K562 (cell line): ENCODE measurements around the gene NUDT5. TPM values are rescaled to one million over a fixed set of nuclear protein-coding genes. Genes with fewer than 3 reads are reported as not detected.

ENCODE experiments used
- EP300 ChIP-seq: IDR thresholded peaks from 2 replicates; pipeline ENCODE4 v1.6.1; 2012; ENCODE audit warnings: low read length, improper control_type of control experiment
- HDGF ChIP-seq: fragments of 450-650 bp; IDR thresholded peaks from 2 replicates; pipeline ENCODE4 v1.6.1; 2016
- KAT7 ChIP-seq: sonication (generic); formaldehyde crosslinking; IDR thresholded peaks from 2 replicates; pipeline ENCODE4 v1.8.0; 2022; ENCODE audit warnings: missing genetic modification reagents, mild to moderate bottlenecking, borderline replicate concordance
- LARP7 ChIP-seq: fragments of 450-650 bp; IDR thresholded peaks from 2 replicates; pipeline ENCODE4 v1.6.1; 2016
- NFATC3 ChIP-seq: fragments of 450-650 bp; IDR thresholded peaks from 2 replicates; pipeline ENCODE4 v1.6.1; 2017; ENCODE audit warnings: mild to moderate bottlenecking
- POLR2A ChIP-seq: fragments of 450-650 bp; conservative IDR thresholded peaks from 2 replicates; pipeline ENCODE4 v1.6.1; 2016
- RCOR1 ChIP-seq, 2 experiments: IDR thresholded peaks; 2 replicates each; pipeline ENCODE4 v1.6.1; 2012; ENCODE audit warnings: low read depth in 2 of 2, low read length in 2 of 2, borderline replicate concordance in 1 of 2, improper control_type of control experiment in 1 of 2
- SREBF1 ChIP-seq: fragments of 150-350 bp; IDR thresholded peaks from 2 replicates; pipeline ENCODE4 v1.6.1; 2014; ENCODE audit warnings: antibody characterized with exemption, low read depth, low read length, borderline replicate concordance
- SRSF7 ChIP-seq: fragments of 200-400 bp; formaldehyde crosslinking; optimal IDR thresholded peaks from 2 replicates; pipeline ENCODE3; 2017; ENCODE audit warnings: mild to moderate bottlenecking, low read depth, low read length
- ZNF12 ChIP-seq: sonication (generic); formaldehyde crosslinking; IDR thresholded peaks from 2 replicates; pipeline ENCODE4 v1.4.0; 2020; ENCODE audit warnings: mild to moderate bottlenecking, missing genetic modification reagents
- ZNF143 ChIP-seq: sonication (generic); formaldehyde crosslinking; IDR thresholded peaks from 2 replicates; pipeline ENCODE4 v1.9.0; 2022; ENCODE audit warnings: mild to moderate bottlenecking, missing genetic modification reagents
- ZNF232 ChIP-seq: sonication (generic); formaldehyde crosslinking; IDR thresholded peaks from 2 replicates; pipeline ENCODE4 v1.8.0; 2022; ENCODE audit warnings: mild to moderate bottlenecking, missing genetic modification reagents
- ZNF507 ChIP-seq: conservative IDR thresholded peaks from 2 replicates; pipeline ENCODE4 v1.6.1; 2017; ENCODE audit warnings: missing genetic modification characterization, missing compliant biosample characterization
- ZNF551 ChIP-seq: fragments of 250-450 bp; sonication (Bioruptor Pico); IDR thresholded peaks from 2 replicates; pipeline ENCODE4 v1.5.0; 2021; ENCODE audit warnings: mild to moderate bottlenecking, moderate library complexity
- ZNF707 ChIP-seq: fragments of 250-450 bp; sonication (Bioruptor Pico); conservative IDR thresholded peaks from 2 replicates; pipeline ENCODE4 v1.8.0; 2022; ENCODE audit warnings: inconsistent platforms, mild to moderate bottlenecking, moderate library complexity
- ZSCAN32 ChIP-seq: fragments of 450-650 bp; formaldehyde crosslinking; IDR thresholded peaks from 2 replicates; pipeline ENCODE4 v1.4.0; 2020; ENCODE audit warnings: mild to moderate bottlenecking, moderate library complexity
- polyA plus RNA-seq, 8 experiments: library from polyadenylated mRNA; depleted of rRNA in 4 of 8; stranded (reverse) in 5 of 8; unstranded in 3 of 8; fragments of >200 nt; fragmentation: Nextera tagmentation in 2 of 8; fragmentation: Illumina TruSeq in 1 of 8; extraction: Ambion mirVana in 2 of 8; extraction: Trizol in 1 of 8; gene quantifications; 2 replicates each; pipeline versions ENCODE4 v1.2.1 to v1.2.3, GENCODE V29; 2011 to 2014; ENCODE audit warnings: inconsistent platforms in 1 of 8, missing spikeins in 1 of 8
- total RNA-seq, 7 experiments: library from RNA; depleted of rRNA in 6 of 7; stranded (reverse); fragments of >200 nt in 6 of 7; fragmentation: Illumina TruSeq in 2 of 7; extraction: Trizol in 2 of 7; gene quantifications; 2 replicates each; pipeline versions ENCODE4 v1.2.1 to v1.2.3, GENCODE V29; 2011 to 2021; ENCODE audit warnings: low replicate concordance in 1 of 7
- TF ChIP-seq, protein P1 (sequence below): fragments of 450-650 bp; IDR thresholded peaks from 2 replicates; pipeline ENCODE4 v1.6.1; 2014; ENCODE audit warnings: low read depth, mild to moderate bottlenecking, moderate library complexity, borderline replicate concordance
- TF ChIP-seq, protein P2 (sequence below), 2 experiments: IDR thresholded peaks; 2 replicates each; pipeline ENCODE4 v1.6.1; 2011; ENCODE audit warnings: borderline replicate concordance in 1 of 2, control low read depth in 1 of 2, low read depth in 1 of 2, low read length in 1 of 2, mild to moderate bottlenecking in 1 of 2, mixed read lengths in 1 of 2, moderate library complexity in 1 of 2; ENCODE audit not compliant: insufficient read depth in 1 of 2, insufficient read length in 1 of 2, poor library complexity in 1 of 2, severe bottlenecking in 1 of 2; ENCODE audit errors: extremely low read depth in 1 of 2
- TF ChIP-seq, protein P3 (sequence below): fragments of 250-450 bp; sonication (Bioruptor Pico); IDR thresholded peaks from 2 replicates; pipeline ENCODE4 v1.6.1; 2021; ENCODE audit warnings: mild to moderate bottlenecking
- TF ChIP-seq, protein P4 (sequence below): fragments of 450-650 bp; IDR thresholded peaks from 2 replicates; pipeline ENCODE4 v1.6.1; 2018; ENCODE audit warnings: mild to moderate bottlenecking, low read depth; ENCODE audit not compliant: partially characterized antibody
- TF ChIP-seq, protein P5 (sequence below): fragments of 250-450 bp; sonication (Bioruptor Pico); IDR thresholded peaks from 2 replicates; pipeline ENCODE4 v1.5.1; 2021; ENCODE audit warnings: mild to moderate bottlenecking

Gene NUDT5
- total and polyA plus RNA-seq, 9 of the 15 experiments (the other 6 are each of a cell fraction or from before 2014, with no cell fraction given): 87.7 to 422 (median 186) TPM

DNA sequence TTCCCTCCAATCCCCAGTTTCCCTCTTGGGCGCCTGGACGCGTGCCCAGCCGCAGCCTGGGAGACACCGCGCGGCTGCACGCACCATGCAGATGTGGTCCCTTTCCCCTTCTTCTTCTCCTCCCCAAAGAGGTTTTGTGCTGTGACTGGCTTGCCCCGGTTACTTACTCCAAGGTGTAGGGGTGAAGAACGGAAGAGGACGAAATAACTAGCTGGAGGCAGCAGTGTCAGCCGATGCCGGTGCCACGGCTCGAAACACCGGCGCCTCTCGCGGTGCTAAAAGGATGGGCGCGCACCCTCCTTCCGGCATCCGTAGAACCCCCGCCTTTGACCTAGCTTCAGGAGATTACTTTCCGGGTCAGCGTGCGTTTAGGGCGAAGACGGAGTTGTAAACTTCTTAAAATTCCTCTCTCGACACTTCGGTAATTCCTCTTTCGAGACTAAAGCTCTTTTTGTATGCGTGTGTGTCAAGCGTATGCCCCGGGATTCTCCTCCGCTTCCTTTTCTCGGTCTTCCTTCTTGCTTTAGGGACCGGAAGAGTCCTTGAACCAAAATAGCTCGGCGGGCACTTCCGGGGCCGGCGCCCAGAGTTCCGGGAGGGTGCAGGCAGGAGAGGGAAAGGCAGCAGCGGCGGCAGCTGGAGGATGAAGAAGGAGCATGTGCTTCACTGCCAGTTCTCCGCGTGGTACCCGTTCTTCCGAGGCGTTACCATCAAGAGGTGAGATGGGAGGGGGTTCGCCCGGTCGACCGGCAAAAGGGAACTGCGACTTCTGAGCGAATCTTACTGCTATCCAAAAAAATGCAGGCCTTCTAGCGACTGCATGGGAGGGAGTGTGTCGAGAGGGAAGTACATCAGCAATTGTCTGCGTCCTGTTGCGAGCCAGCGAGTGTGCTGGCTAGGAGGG is at the start of gene NUDT5, which contains the start of gene CDC123 (continued):
- TF ChIP-seq ZNF12 (CRISPR knock-in tag) (no peak), HDGF (no peak), ZSCAN32 (CRISPR knock-in tag) (no peak), ZNF507 (tag) (no peak), POLR2A (peak; percentile 90), LARP7 (peak; percentile 9; the same call in 1 of the 2 replicates), ZNF707 (no peak), EP300 (peak; percentile 41), ZNF551 (no peak), ZNF143 (no peak), NFATC3 (peak; percentile 81; the same call in 1 of the 2 replicates), SREBF1 (no peak), RCOR1 (IDR thresholded peaks at IDR 0.05; ENCODE audit: borderline replicate concordance in 1 of 2, low read depth in 2 of 2, low read length in 2 of 2) (0 out of 4 replicates have a peak, but pooled peaks of 1 of the 2 experiments have one; percentile 19), SRSF7 (no peak), KAT7 (peak; percentile 70; the same call in 1 of the 2 replicates), ZNF232 (0 out of 2 replicates have a peak, but pooled peaks have one; percentile 55)
- TF ChIP-seq, protein P1, sequence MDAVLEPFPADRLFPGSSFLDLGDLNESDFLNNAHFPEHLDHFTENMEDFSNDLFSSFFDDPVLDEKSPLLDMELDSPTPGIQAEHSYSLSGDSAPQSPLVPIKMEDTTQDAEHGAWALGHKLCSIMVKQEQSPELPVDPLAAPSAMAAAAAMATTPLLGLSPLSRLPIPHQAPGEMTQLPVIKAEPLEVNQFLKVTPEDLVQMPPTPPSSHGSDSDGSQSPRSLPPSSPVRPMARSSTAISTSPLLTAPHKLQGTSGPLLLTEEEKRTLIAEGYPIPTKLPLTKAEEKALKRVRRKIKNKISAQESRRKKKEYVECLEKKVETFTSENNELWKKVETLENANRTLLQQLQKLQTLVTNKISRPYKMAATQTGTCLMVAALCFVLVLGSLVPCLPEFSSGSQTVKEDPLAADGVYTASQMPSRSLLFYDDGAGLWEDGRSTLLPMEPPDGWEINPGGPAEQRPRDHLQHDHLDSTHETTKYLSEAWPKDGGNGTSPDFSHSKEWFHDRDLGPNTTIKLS: peak; percentile 85
- TF ChIP-seq, protein P2, sequence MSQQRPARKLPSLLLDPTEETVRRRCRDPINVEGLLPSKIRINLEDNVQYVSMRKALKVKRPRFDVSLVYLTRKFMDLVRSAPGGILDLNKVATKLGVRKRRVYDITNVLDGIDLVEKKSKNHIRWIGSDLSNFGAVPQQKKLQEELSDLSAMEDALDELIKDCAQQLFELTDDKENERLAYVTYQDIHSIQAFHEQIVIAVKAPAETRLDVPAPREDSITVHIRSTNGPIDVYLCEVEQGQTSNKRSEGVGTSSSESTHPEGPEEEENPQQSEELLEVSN (IDR thresholded peaks at IDR 0.05; ENCODE audit: borderline replicate concordance in 1 of 2, extremely low read depth in 1 of 2, insufficient read depth in 1 of 2, insufficient read length in 1 of 2, low read depth in 1 of 2, low read length in 1 of 2, poor library complexity in 1 of 2, severe bottlenecking in 1 of 2): peak; percentile 88 to 93
- TF ChIP-seq, protein P3, sequence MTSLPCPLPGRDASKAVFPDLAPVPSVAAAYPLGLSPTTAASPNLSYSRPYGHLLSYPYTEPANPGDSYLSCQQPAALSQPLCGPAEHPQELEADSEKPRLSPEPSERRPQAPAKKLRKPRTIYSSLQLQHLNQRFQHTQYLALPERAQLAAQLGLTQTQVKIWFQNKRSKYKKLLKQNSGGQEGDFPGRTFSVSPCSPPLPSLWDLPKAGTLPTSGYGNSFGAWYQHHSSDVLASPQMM: no peak
- TF ChIP-seq, protein P4, sequence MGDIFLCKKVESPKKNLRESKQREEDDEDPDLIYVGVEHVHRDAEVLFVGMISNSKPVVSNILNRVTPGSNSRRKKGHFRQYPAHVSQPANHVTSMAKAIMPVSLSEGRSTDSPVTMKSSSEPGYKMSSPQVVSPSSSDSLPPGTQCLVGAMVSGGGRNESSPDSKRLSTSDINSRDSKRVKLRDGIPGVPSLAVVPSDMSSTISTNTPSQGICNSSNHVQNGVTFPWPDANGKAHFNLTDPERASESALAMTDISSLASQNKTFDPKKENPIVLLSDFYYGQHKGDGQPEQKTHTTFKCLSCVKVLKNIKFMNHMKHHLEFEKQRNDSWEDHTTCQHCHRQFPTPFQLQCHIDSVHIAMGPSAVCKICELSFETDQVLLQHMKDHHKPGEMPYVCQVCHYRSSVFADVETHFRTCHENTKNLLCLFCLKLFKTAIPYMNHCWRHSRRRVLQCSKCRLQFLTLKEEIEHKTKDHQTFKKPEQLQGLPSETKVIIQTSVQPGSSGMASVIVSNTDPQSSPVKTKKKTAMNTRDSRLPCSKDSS: no peak
- TF ChIP-seq, protein P5, sequence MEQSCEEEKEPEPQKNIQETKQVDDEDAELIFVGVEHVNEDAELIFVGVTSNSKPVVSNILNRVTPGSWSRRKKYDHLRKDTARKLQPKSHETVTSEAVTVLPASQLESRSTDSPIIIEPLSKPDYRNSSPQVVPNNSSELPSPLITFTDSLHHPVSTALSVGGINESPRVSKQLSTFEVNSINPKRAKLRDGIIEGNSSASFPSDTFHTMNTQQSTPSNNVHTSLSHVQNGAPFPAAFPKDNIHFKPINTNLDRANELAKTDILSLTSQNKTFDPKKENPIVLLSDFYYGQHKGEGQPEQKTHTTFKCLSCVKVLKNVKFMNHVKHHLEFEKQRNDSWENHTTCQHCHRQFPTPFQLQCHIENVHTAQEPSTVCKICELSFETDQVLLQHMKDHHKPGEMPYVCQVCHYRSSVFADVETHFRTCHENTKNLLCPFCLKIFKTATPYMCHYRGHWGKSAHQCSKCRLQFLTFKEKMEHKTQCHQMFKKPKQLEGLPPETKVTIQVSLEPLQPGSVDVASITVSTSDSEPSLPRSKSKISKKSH (CRISPR knock-in tag): no peak
